Measurements from ENCODE around the gene PDE7B. TPM values are rescaled to one million over a fixed set of nuclear protein-coding genes. Genes with fewer than 3 reads are reported as not detected.

PDE7B gene
- total RNA-seq, 1 donor from 2014 or later, result 5.1 TPM

- no peak for DNase-seq (ENCODE audit: extremely low spot score, unreplicated experiment)
- H3K4me1 Mint-ChIP-seq (ENCODE audit: unreplicated experiment), result no peaks in the 10 kb centered on the region
- H3K4me3 Mint-ChIP-seq, result no peak overlapping the region
- no peak for TF ChIP-seq CTCF (conservative IDR thresholded peaks at IDR 0.05)
- no peaks in the 10 kb centered on the region for H3K36me3 Mint-ChIP-seq
- peaks cover 4% of the 10 kb centered on the region for H3K9me3 Mint-ChIP-seq
- H3K27me3 Mint-ChIP-seq, result no peaks in the 10 kb centered on the region
- H3K27ac Mint-ChIP-seq, result no peak overlapping the region
Observed at GRCh38 chr6:135992739-135993138, 141.2 kb downstream of the PDE7B start.

- no peak for TF ChIP-seq CTCF (conservative IDR thresholded peaks at IDR 0.05)
- Mint-ChIP-seq H3K9me3 (peaks cover 4% of the 10 kb centered on the region), H3K4me3 (no peak overlapping the region), H3K27me3 (no peaks in the 10 kb centered on the region), H3K4me1 (ENCODE audit: unreplicated experiment) (no peaks in the 10 kb centered on the region), H3K36me3 (no peaks in the 10 kb centered on the region), H3K27ac (no peak overlapping the region)
- DNase-seq (ENCODE audit: extremely low spot score, unreplicated experiment), result no peak
Observed at GRCh38 chr6:135993361-135993760, 141.9 kb downstream of the PDE7B start.

- H3K36me3 Mint-ChIP-seq, result no peaks in the 10 kb centered on the region
- no peak for TF ChIP-seq CTCF (conservative IDR thresholded peaks at IDR 0.05)
- peaks cover 9% of the 10 kb centered on the region for H3K9me3 Mint-ChIP-seq
- no peaks in the 10 kb centered on the region for H3K27me3 Mint-ChIP-seq
- H3K4me3 Mint-ChIP-seq, result no peak overlapping the region
- H3K4me1 Mint-ChIP-seq (ENCODE audit: unreplicated experiment), result no peaks in the 10 kb centered on the region
- no peak overlapping the region for H3K27ac Mint-ChIP-seq
- no peak for DNase-seq (ENCODE audit: extremely low spot score, unreplicated experiment)
Observed at GRCh38 chr6:135994857-135995544, 143.5 kb downstream of the PDE7B start.

- no peak overlapping the region for H3K4me3 Mint-ChIP-seq
- H3K27ac Mint-ChIP-seq, result no peak overlapping the region
- DNase-seq (ENCODE audit: extremely low spot score, unreplicated experiment), result no peak
- no peak for TF ChIP-seq CTCF (conservative IDR thresholded peaks at IDR 0.05)
- no peaks in the 10 kb centered on the region for H3K27me3 Mint-ChIP-seq
- no peaks in the 10 kb centered on the region for H3K4me1 Mint-ChIP-seq (ENCODE audit: unreplicated experiment)
- H3K36me3 Mint-ChIP-seq, result no peaks in the 10 kb centered on the region
- H3K9me3 Mint-ChIP-seq, result peaks cover 8% of the 10 kb centered on the region
Observed at GRCh38 chr6:135995545-135995898, 144.0 kb downstream of the PDE7B start.

GRCh38 chr6:135996668-135997067 is 145.2 kb downstream of the PDE7B start:
- Mint-ChIP-seq H3K27ac (no peak overlapping the region), H3K27me3 (no peaks in the 10 kb centered on the region), H3K9me3 (peaks cover 5% of the 10 kb centered on the region), H3K4me3 (no peak overlapping the region), H3K4me1 (ENCODE audit: unreplicated experiment) (no peaks in the 10 kb centered on the region), H3K36me3 (no peaks in the 10 kb centered on the region)
- no peak for DNase-seq (ENCODE audit: extremely low spot score, unreplicated experiment)
- TF ChIP-seq CTCF (conservative IDR thresholded peaks at IDR 0.05), result no peak

- no peak for DNase-seq (ENCODE audit: extremely low spot score, unreplicated experiment)
- H3K4me3 Mint-ChIP-seq, result no peak overlapping the region
Observed at GRCh38 chr6:135999393-135999792, 147.9 kb downstream of the PDE7B start.

More at GRCh38 chr6:135999393-135999792, 147.9 kb downstream of the PDE7B start:
- no peak overlapping the region for H3K27ac Mint-ChIP-seq
- H3K27me3 Mint-ChIP-seq, result no peaks in the 10 kb centered on the region
- peaks cover 5% of the 10 kb centered on the region for H3K9me3 Mint-ChIP-seq
- H3K36me3 Mint-ChIP-seq, result no peaks in the 10 kb centered on the region
- no peaks in the 10 kb centered on the region for H3K4me1 Mint-ChIP-seq (ENCODE audit: unreplicated experiment)
- no peak for TF ChIP-seq CTCF (conservative IDR thresholded peaks at IDR 0.05)
